Measurements from ENCODE around the gene PPFIBP1.

Gene PPFIBP1

GRCh38 chr12:27523642-27524493 lies at the start of gene PPFIBP1:
TSS of gene PPFIBP1 (plus strand) at chr12:27524206. CDS start at chr12:27633397, 109,191 bp downstream.
- peak; percentile 95 for DNase-seq (ENCODE audit: low read depth)

- DNase-seq (ENCODE audit: low read depth), result no peak
Observed at GRCh38 chr12:27474344-27474743, 49.7 kb upstream of the PPFIBP1 start.

GRCh38 chr12:27477049-27477448 lies 47.0 kb upstream of the PPFIBP1 start:
- DNase-seq (ENCODE audit: low read depth), result no peak

GRCh38 chr12:27478949-27479348 lies 45.1 kb upstream of the PPFIBP1 start:
- DNase-seq (ENCODE audit: low read depth), result no peak

GRCh38 chr12:27480016-27480415 lies 44.0 kb upstream of the PPFIBP1 start:
- DNase-seq (ENCODE audit: low read depth), result no peak

- DNase-seq (ENCODE audit: low read depth), result no peak
Observed at GRCh38 chr12:27486961-27487360, 37.0 kb upstream of the PPFIBP1 start.

GRCh38 chr12:27488479-27488878 lies 35.5 kb upstream of the PPFIBP1 start:
- no peak for DNase-seq (ENCODE audit: low read depth)

GRCh38 chr12:27491226-27491625 lies 32.8 kb upstream of the PPFIBP1 start:
- no peak for DNase-seq (ENCODE audit: low read depth)

GRCh38 chr12:27493260-27493940 lies 30.6 kb upstream of the PPFIBP1 start:
- DNase-seq (ENCODE audit: low read depth), result no peak

GRCh38 chr12:27497446-27497845 lies 26.6 kb upstream of the PPFIBP1 start:
- no peak for DNase-seq (ENCODE audit: low read depth)

GRCh38 chr12:27498149-27498548 lies 25.9 kb upstream of the PPFIBP1 start:
- DNase-seq (ENCODE audit: low read depth), result no peak

- no peak for DNase-seq (ENCODE audit: low read depth)
Observed at GRCh38 chr12:27498761-27499160, 25.2 kb upstream of the PPFIBP1 start.

GRCh38 chr12:27499377-27499776 lies 24.6 kb upstream of the PPFIBP1 start:
- no peak for DNase-seq (ENCODE audit: low read depth)

- no peak for DNase-seq (ENCODE audit: low read depth)
Observed at GRCh38 chr12:27500546-27500945, 23.5 kb upstream of the PPFIBP1 start.

GRCh38 chr12:27502021-27502435 lies 22.0 kb upstream of the PPFIBP1 start:
- DNase-seq (ENCODE audit: low read depth), result no peak

- no peak for DNase-seq (ENCODE audit: low read depth)
Observed at GRCh38 chr12:27504507-27504906, 19.5 kb upstream of the PPFIBP1 start.

GRCh38 chr12:27505109-27505508 lies 18.9 kb upstream of the PPFIBP1 start:
- DNase-seq (ENCODE audit: low read depth), result no peak

- DNase-seq (ENCODE audit: low read depth), result no peak
Observed at GRCh38 chr12:27505761-27506160, 18.2 kb upstream of the PPFIBP1 start.

GRCh38 chr12:27506645-27507189 lies 17.3 kb upstream of the PPFIBP1 start:
- no peak for DNase-seq (ENCODE audit: low read depth)

- DNase-seq (ENCODE audit: low read depth), result no peak
Observed at GRCh38 chr12:27508736-27509431, 15.1 kb upstream of the PPFIBP1 start.

GRCh38 chr12:27511031-27511722 lies 12.8 kb upstream of the PPFIBP1 start:
- no peak for DNase-seq (ENCODE audit: low read depth)

- no peak for DNase-seq (ENCODE audit: low read depth)
Observed at GRCh38 chr12:27511723-27512045, 12.3 kb upstream of the PPFIBP1 start.
